OCI-M1 (cell line): ENCODE results near the gene BTG2.
A peak's percentile ranks its signal among the peaks of the same experiment; 100 is the strongest.

ENCODE experiments used
- DNase-seq: peaks from one replicate; lab custom pipeline; 2025; lab: John Stamatoyannopoulos, UW

BTG2 gene

DNA sequence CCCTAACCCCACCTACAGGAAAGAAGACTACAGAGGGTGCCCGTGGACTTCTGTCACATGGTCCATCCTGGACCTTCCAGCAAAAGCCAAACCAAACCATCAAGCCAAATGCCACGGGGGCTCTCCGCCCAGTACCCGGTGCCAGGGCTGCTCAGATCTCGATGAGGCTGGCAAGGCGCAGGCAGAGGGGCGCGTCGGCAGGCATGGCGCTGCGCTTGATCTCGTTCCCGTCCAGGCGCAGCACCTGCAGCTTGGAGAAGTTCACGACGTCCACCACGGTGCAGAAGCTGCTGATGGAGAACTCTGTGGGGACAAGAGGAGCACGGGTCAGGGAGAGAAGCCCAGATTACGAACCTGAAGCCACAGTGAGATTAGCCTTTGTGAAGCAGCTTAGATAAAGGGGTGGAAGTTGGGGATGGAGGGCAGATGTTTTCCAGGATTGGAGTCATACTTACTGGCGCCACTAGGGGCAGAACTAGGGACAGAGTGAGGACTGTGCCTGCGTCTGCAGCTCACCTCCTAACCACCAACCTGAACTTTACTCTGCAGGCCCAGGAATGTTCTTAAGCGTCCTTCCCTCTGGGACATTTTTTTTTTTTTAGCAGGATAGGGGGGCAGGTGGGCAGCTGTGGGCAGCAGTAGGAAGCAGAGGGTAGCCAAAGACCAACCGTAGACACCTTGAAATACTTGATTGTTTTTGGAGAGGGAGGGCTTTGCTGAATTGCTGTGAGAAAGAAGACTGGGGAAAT, 37.0 kb downstream of the BTG2 start:
- peak; percentile 63 for DNase-seq

DNA sequence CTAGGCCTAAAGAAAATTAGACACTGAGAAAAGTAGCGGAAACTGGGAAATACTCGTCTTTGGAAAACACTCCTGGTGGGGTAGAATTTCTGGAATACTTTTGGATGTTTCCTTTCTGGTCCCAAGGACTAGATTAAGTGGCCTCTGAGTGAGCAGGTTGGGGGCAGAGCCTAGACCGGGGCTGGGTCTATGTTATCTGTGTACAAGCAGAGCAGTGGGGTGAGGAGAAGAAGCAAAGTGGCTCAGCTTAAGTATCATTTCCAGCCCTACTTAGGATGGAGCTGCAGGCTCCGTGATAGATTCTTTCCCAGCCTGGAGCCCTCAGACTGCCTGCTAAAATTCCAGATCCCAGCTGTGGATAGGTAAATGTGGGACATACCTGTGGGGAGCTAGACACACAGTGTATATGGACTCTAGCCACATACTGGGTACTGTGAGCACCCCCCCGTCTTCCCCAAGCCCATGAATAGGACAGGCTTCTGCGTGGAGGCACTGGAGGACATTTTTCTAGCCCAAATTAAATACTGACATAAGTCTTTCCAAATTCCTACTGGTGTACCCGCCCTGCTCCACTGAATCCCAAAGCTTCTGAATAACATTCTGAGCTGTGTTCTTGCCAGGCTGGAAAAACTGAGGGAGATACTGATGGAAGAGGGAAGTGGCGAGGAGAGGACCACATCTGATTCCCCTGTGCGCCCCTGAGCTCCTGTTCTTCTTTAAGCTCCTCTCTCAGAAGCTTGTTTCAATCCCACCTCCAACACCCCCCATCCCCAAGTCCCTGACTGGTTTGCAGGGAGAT, 38.8 kb downstream of the BTG2 start:
- no peak for DNase-seq

DNA sequence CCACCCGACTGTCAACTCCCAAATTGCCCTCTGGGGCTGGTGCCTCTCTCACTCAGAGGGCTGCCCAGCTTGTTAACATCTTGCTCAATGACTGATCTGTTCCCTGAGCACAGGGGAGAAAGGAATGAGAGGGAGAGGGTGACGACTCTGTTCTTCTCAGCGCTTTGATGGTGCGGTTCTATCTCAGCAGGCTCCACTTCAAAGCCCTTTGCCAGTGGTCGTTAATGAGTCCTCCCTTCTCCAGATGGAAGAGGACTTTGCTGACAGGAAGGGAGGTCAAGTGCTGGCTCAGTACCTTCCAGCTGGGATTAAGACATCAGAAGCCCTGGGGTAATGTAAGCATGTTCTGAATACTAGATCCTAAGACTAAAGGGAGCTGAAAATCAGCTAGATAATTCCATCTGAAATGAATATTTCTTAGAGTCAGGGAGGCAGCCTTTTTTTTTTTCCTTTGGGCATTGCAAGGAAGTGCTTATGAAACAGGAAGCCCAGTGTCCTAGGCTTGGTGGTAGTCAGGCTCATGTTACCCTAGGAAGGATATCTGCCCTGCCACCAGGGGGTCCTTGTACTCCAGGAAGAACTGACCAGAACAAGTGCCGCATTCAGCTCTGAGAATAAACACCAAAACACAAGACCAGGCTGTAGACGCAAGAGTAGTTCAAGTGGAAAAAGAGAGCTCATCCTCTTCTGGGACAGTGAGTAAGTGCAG, 40.9 kb downstream of the BTG2 start:
- peak; percentile 26 for DNase-seq

DNA sequence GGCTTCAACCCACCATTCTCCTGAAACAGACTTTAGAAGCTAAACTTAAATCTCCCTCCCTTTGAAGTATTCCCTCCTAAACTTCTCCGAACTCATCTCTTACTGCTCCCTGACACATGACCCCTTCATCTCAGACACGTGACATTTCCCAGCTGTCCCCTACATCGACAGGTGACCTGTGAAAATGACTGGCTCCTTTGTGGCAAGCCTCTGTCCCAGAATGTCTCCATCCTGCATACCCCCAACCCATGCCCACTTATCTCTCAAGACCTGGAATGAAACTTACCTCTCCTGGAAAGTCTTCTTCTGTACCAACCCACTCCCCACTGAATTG, 41.4 kb downstream of the BTG2 start:
- no peak for DNase-seq

DNA sequence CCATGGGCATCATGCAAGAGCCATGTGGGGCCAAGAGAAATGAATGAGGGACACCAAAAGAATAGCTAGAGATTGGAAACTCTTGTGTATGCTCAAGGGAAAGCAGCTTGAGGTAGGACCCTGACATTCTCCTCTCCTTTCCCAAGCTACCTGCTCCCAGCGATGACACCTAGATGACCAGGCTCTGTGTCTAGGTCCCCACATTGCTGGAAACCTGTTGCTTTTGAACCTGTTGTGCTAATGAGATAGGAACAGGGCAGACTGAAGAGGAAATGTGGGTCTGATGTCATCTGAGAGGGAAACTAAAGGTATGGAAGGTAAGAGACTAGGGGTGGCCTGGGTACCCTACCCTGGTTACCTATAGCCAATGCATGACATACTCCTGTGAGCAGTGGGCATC, 43.8 kb downstream of the BTG2 start:
- DNase-seq, result no peak

DNA sequence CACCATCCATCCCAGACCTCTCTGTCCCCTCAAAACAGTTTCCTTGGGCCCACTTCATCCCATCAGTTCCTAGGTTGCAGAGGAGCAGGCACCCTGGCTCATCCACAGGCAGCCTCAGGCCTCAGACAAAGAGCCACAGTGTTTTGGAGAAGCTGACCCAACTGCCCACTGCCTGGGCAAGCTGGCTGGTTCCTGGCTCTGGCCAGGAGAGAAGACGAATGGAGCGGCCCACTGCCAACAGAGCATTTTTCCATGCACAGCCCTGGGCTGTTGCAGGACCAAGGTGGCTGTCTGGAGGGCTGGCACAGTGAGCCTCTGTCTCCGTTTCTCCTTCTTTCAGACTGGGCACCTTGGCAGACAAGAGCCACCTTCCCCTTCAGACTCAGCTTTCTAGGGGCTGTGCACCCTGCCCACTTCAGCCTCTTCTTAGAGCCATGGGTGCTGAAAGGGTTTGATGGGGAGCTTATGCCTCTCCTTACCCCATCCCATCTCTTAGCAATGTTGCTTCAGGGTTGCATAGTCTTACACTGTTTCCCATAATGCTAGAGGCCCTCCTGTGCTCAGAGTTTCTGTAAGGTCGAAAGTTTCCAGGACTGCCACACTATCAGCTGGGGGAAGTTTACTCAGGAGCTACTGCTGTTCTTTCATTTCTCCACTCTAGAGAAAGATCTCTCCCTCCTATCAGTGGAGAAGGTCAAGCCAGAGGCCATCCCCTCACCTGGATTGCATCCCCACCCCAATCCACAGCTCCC, 44.6 kb downstream of the BTG2 start:
- DNase-seq, result no peak

DNA sequence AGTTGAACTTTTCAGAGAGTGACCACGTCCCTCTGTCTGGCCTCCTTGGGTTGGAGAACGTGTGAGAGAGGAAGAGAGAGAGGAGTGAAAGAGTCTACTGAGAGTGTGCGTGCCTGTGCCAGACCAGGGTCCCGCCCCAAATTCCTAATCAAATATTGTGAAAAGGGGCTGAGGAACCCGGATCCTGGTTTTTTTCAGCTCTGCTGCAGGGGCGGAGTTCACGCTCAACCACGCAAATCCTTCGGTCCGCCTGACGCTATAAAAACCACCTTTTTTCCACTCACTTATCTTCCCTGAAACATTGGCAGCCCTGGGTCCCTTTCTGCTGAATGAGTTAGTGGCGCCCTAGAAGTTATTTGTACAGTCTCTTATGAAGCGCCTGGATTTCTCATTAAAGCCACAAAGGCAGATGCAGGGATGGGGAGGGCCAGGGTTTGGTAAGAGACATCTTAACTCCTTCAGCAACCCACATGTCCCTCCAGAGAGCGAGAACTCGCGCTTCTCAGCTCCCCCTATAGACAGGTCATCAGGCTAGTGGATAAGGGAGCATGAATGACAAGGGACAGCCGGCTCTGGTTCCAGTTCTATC, 45.8 kb downstream of the BTG2 start, which contains the start of gene FMOD:
Gene FMOD, minus strand, starts transcription at position 86 of the 589 bp plus-strand sequence. CDS start 2,852 bp downstream, outside the sequence.
- peak; percentile 55 for DNase-seq

DNA sequence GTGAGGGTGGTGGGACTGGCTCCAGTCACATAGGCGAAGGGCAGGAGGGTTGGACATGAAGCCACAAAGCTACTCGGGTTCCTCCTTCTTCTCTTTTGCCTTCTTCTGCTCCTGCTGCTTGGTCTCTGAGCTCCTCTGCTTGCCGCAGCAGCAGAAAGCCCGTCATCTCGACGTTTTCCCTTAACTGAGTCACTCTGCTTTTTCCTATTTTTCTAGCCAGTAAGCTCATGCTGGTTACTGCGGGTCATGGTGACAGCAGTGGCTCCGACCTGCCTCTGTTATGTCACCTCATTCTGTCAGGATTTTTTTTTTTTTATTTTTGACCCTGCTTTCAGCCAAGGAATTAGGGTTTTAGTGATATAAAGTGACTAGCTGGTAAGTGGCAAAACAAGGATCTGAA, 48.2 kb downstream of the BTG2 start:
- DNase-seq, result no peak

DNA sequence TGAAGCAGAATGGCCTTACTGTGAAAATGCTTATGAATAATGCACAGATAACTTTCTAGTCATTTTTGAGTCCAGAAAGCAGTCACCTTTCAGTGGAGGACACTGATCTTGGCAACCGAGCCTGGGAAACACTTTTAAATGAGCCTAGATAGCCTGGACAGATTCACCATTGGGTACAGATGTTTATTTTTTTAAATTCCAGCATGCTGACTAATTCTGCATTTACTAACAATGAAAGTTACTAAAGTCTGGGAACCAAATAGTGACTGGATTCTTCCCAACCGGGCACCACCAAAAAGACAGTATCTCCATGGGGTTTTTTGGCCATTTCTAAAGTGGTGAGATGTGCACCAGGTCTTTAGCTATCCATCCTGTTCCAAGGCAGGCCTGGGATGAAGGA, 48.9 kb downstream of the BTG2 start:
- no peak for DNase-seq

DNA sequence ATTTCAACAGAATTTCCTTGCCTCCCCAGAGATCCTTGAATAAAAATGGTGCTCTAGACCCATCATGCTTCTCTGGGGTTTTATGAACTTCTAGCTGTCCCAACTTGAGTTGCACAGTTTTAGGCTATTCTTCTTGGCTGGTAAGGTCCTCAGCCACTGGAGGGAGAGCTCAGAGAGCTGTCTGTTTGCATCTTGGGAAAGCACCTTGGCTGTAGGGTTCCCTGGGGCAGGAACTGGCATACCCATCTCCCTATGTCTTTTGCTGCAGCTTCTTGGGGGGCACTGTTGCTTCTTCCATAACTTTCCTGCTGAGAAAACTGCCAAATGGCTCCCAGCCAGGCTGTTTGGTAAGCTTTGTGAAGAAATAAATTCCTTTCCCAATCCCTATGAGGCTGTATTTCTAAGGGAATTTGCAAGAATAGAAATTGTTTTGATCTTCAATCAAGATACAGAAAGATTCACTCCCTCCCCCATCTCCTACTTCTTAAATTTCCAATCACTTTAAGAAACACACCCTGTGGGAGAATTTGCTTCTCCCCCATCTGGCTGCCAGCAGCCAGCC, 53.8 kb downstream of the BTG2 start:
- no peak for DNase-seq
